WTC11 (cell line): ENCODE measurements around the gene ARHGAP10.

ENCODE experiments used
- ATF2 ChIP-seq: sonication (generic); formaldehyde crosslinking; IDR thresholded peaks from 2 replicates; pipeline ENCODE4 v1.8.1; 2022; ENCODE audit warnings: low read depth, missing genetic modification reagents, borderline replicate concordance
- ATF3 ChIP-seq: sonication (generic); formaldehyde crosslinking; conservative IDR thresholded peaks from 2 replicates; pipeline ENCODE4 v1.8.1; 2022; ENCODE audit warnings: mild to moderate bottlenecking, missing genetic modification reagents
- CTCF ChIP-seq: fragments of 200-600 bp; IDR thresholded peaks from 2 replicates; pipeline ENCODE4 v1.8.0; 2022; ENCODE audit warnings: antibody characterized with exemption
- E2F1 ChIP-seq: sonication (generic); formaldehyde crosslinking; IDR thresholded peaks from 2 replicates; pipeline ENCODE4 v1.8.0; 2022; ENCODE audit warnings: mild to moderate bottlenecking, missing genetic modification reagents
- MAX ChIP-seq: sonication (generic); formaldehyde crosslinking; IDR thresholded peaks from 2 replicates; pipeline ENCODE4 v1.8.0; 2022; ENCODE audit warnings: mild to moderate bottlenecking, missing genetic modification reagents
- RORB ChIP-seq: fragments of 250-450 bp; sonication (Bioruptor Pico); IDR thresholded peaks from 2 replicates; pipeline ENCODE4 v1.9.0; 2021; ENCODE audit warnings: mild to moderate bottlenecking

GRCh38 chr4:147833254-147833653, 101.4 kb downstream of the ARHGAP10 start:
- TF ChIP-seq CTCF (no peak), RORB (CRISPR knock-in tag) (no peak), MAX (CRISPR knock-in tag) (no peak), ATF3 (CRISPR knock-in tag) (no peak), ATF2 (CRISPR knock-in tag) (no peak), E2F1 (CRISPR knock-in tag) (no peak)
